IMR-90 (cell line): ENCODE measurements around the gene CDC42EP5. TPM values are rescaled to one million over a fixed set of nuclear protein-coding genes. Genes with fewer than 3 reads are reported as not detected.
A peak's percentile ranks its signal among the peaks of the same experiment; 100 is the strongest.

Source experiments
- ATAC-seq: fragments of 200-7000 bp; cut with Tn5 transposase; 2 replicates; pipeline ENCODE4 v1.9.1; 2020; ENCODE audit warnings: low read depth, mild to moderate bottlenecking, moderate library complexity
- BruUV-seq: library from RNA; stranded (reverse); fragments of 400-500 nt; replicated peaks from 2 replicates; lab custom pipeline; 2021; lab: Mats Ljungman, UMichigan
- CTCF ChIA-PET: fragments of 300-600 bp; formaldehyde crosslinking; extraction: SDS; loops from one replicate; lab custom pipeline; 2021; ENCODE audit warnings: antibody characterized with exemption; lab: Yijun Ruan, JAX
- POLR2A ChIA-PET: fragments of 300-600 bp; sonication (Branson Sonifier 250); formaldehyde crosslinking; loops from one replicate; lab custom pipeline; 2022; ENCODE audit warnings: antibody characterized with exemption; ENCODE audit not compliant: unreplicated experiment; lab: Charles Lee
- DNase-seq: peaks from one replicate; pipeline ENCODE4 v3.0.0; 2013
- H2AFZ ChIP-seq: replicated peaks from 2 replicates; pipeline ENCODE3; 2013; ENCODE audit warnings: low read length, mild to moderate bottlenecking; ENCODE audit not compliant: poor library complexity
- H2AK5ac ChIP-seq: 2 replicates; pipeline ENCODE4 v1.6.1; 2013; ENCODE audit warnings: low read depth, low read length, inconsistent platforms
- H2AK9ac ChIP-seq: replicated peaks from 2 replicates; pipeline ENCODE3; 2013; ENCODE audit warnings: mild to moderate bottlenecking, low read depth, low read length, moderate library complexity; ENCODE audit not compliant: poor library complexity
- H2BK120ac ChIP-seq: 2 replicates; pipeline ENCODE4 v1.6.1; 2013; ENCODE audit warnings: low read depth, low read length, inconsistent platforms
- H2BK15ac ChIP-seq: 3 replicates; pipeline ENCODE4 v1.6.1; 2013; ENCODE audit warnings: low read depth, low read length, inconsistent platforms
- H2BK20ac ChIP-seq: 2 replicates; pipeline ENCODE4 v1.6.1; 2013; ENCODE audit warnings: low read depth, mild to moderate bottlenecking, inconsistent platforms, low read length, moderate library complexity
- H2BK5ac ChIP-seq: 2 replicates; pipeline ENCODE4 v1.6.1; 2013; ENCODE audit warnings: mild to moderate bottlenecking, low read depth, low read length, inconsistent platforms; ENCODE audit not compliant: poor library complexity, severe bottlenecking
- H3K14ac ChIP-seq: replicated peaks from 2 replicates; pipeline ENCODE4 v1.6.1; 2013; ENCODE audit warnings: low read depth, low read length, inconsistent platforms
- H3K18ac ChIP-seq: 2 replicates; pipeline ENCODE4 v1.6.1; 2013; ENCODE audit warnings: low read depth, low read length, control low read depth
- H3K23ac ChIP-seq: 2 replicates; pipeline ENCODE4 v1.6.1; 2013; ENCODE audit warnings: low read depth, low read length, inconsistent platforms
- H3K27ac ChIP-seq: 2 replicates; pipeline ENCODE4 v1.5.1; 2013; ENCODE audit warnings: mild to moderate bottlenecking, control low read depth, low read length; ENCODE audit not compliant: insufficient read depth
- H3K27me3 ChIP-seq: 2 replicates; pipeline ENCODE4 v1.6.1; 2013; ENCODE audit warnings: low read length; ENCODE audit not compliant: control insufficient read depth, insufficient read depth
- H3K36me3 ChIP-seq: 2 replicates; pipeline ENCODE4 v1.6.1; 2013; ENCODE audit warnings: low read length, mixed read lengths; ENCODE audit not compliant: control insufficient read depth, insufficient read depth
- H3K4ac ChIP-seq: 2 replicates; pipeline ENCODE4 v1.6.1; 2013; ENCODE audit warnings: low read depth, low read length, inconsistent platforms
- H3K4me1 ChIP-seq: 2 replicates; pipeline ENCODE4 v1.6.1; 2013; ENCODE audit warnings: low read length, mixed read lengths; ENCODE audit not compliant: control insufficient read depth, insufficient read depth
- H3K4me2 ChIP-seq: 2 replicates; pipeline ENCODE4 v1.6.1; 2013; ENCODE audit warnings: low read depth, mild to moderate bottlenecking, control low read depth, low read length, moderate library complexity
- H3K4me3 ChIP-seq: 2 replicates; pipeline ENCODE4 v1.5.1; 2013; ENCODE audit warnings: low read depth, mild to moderate bottlenecking, control low read depth, low read length, moderate library complexity; ENCODE audit not compliant: insufficient read depth
- H3K56ac ChIP-seq: 2 replicates; pipeline ENCODE4 v1.6.1; 2013; ENCODE audit warnings: low read length, inconsistent platforms; ENCODE audit not compliant: insufficient read depth; ENCODE audit errors: extremely low read depth
- H3K79me1 ChIP-seq, 2 experiments: 2 replicates each; pipeline ENCODE4 v1.6.1; 2013; ENCODE audit warnings: low read length in 2 of 2, inconsistent platforms in 1 of 2, low read depth in 1 of 2
- H3K9ac ChIP-seq: 2 replicates; pipeline ENCODE4 v1.6.1; 2013; ENCODE audit warnings: low read depth, low read length, control low read depth
- H3K9me1 ChIP-seq: 2 replicates; pipeline ENCODE4 v1.6.1; 2013; ENCODE audit warnings: low read length, inconsistent platforms; ENCODE audit not compliant: insufficient read depth
- H3K9me3 ChIP-seq: 2 replicates; pipeline ENCODE4 v1.6.1; 2013; ENCODE audit warnings: low read length; ENCODE audit not compliant: control insufficient read depth, insufficient read depth
- H4K20me1 ChIP-seq: 2 replicates; pipeline ENCODE4 v1.6.1; 2013; ENCODE audit warnings: low read length, inconsistent platforms; ENCODE audit not compliant: insufficient read depth
- H4K5ac ChIP-seq: 2 replicates; pipeline ENCODE4 v1.6.1; 2013; ENCODE audit warnings: mild to moderate bottlenecking, low read depth, low read length, control low read depth
- H4K8ac ChIP-seq, 2 experiments: 2 replicates each; pipeline ENCODE4 v1.6.1; 2013; ENCODE audit warnings: low read depth in 2 of 2, low read length in 2 of 2, control low read depth in 1 of 2, inconsistent platforms in 1 of 2
- H4K91ac ChIP-seq: 2 replicates; pipeline ENCODE4 v1.6.1; 2013; ENCODE audit warnings: low read depth, low read length, inconsistent platforms; ENCODE audit not compliant: insufficient read depth
- CTCF ChIP-seq: conservative IDR thresholded peaks from 2 replicates; pipeline ENCODE4 v1.5.1; 2012; ENCODE audit warnings: mild to moderate bottlenecking, low read depth, low read length, improper control_type of control experiment
- FOS ChIP-seq: fragments of 150-350 bp; IDR thresholded peaks from 2 replicates; pipeline ENCODE4 v1.6.1; 2016; ENCODE audit warnings: low read depth, low read length
- MAZ ChIP-seq: IDR thresholded peaks from 2 replicates; pipeline ENCODE4 v1.6.1; 2012; ENCODE audit warnings: low read depth, mild to moderate bottlenecking, low read length, improper control_type of control experiment, moderate library complexity, borderline replicate concordance
- MXI1 ChIP-seq: IDR thresholded peaks from 2 replicates; pipeline ENCODE4 v1.6.1; 2012; ENCODE audit warnings: low read depth, mild to moderate bottlenecking, low read length, moderate library complexity, borderline replicate concordance
- POLR2A ChIP-seq: IDR thresholded peaks from 2 replicates; pipeline ENCODE4 v1.6.1; 2012; ENCODE audit warnings: mild to moderate bottlenecking, low read depth, low read length
- RCOR1 ChIP-seq: IDR thresholded peaks from 2 replicates; pipeline ENCODE4 v1.6.1; 2012; ENCODE audit warnings: mild to moderate bottlenecking, low read length, improper control_type of control experiment; ENCODE audit not compliant: insufficient replicate concordance
- USF2 ChIP-seq: fragments of 150-350 bp; IDR thresholded peaks from 2 replicates; pipeline ENCODE4 v1.6.1; 2017; ENCODE audit warnings: mild to moderate bottlenecking, antibody characterized with exemption, low read length, low read depth
- WGBS, 2 experiments: methylation state at CpG; one replicate each; pipeline versions ENCODE4 v1.1.5 to v1.1.7; 2013; ENCODE audit warnings: missing lambda C conversion rate in 2 of 2; ENCODE audit not compliant: insufficient read length in 1 of 2; ENCODE audit errors: extremely low coverage in 2 of 2; 5-methylcytosine and 5-hydroxymethylcytosine counted together
- dilution Hi-C: fragments of 300-500 bp; cut with HindIII; formaldehyde crosslinking; loops from one replicate; pipeline ENCODE4 v1.14.3; 2018; ENCODE audit warnings: low sequenced_read_pairs; ENCODE audit not compliant: unreplicated experiment
- in situ Hi-C: fragments of 300-500 bp; cut with MboI; formaldehyde crosslinking; loops from 3 replicates; pipeline ENCODE4 v1.14.3; 2019; ENCODE audit warnings: low sequenced_read_pairs, inconsistent platforms, mixed read lengths
- intact Hi-C: fragments of 100-400 bp; cut with micrococcal nuclease; formaldehyde crosslinking; loops from 2 replicates; pipeline ENCODE4 v1.10.0; 2022
- polyA plus RNA-seq, 3 experiments: library from polyadenylated mRNA; depleted of rRNA; stranded (reverse); fragments of >200 nt; gene quantifications; 2 replicates each; pipeline ENCODE4 v1.2.3, GENCODE V29; 2012; ENCODE audit warnings: low replicate concordance in 1 of 3
- total RNA-seq: library from RNA; depleted of rRNA; stranded (reverse); fragments of >200 nt; gene quantifications from 2 replicates; pipeline ENCODE4 v1.2.3, GENCODE V29; 2012

CDC42EP5 gene
- total and polyA plus RNA-seq, 2 of the 4 experiments (the other 2 are of a cell fraction) = 7.2 to 25.3 TPM

DNA sequence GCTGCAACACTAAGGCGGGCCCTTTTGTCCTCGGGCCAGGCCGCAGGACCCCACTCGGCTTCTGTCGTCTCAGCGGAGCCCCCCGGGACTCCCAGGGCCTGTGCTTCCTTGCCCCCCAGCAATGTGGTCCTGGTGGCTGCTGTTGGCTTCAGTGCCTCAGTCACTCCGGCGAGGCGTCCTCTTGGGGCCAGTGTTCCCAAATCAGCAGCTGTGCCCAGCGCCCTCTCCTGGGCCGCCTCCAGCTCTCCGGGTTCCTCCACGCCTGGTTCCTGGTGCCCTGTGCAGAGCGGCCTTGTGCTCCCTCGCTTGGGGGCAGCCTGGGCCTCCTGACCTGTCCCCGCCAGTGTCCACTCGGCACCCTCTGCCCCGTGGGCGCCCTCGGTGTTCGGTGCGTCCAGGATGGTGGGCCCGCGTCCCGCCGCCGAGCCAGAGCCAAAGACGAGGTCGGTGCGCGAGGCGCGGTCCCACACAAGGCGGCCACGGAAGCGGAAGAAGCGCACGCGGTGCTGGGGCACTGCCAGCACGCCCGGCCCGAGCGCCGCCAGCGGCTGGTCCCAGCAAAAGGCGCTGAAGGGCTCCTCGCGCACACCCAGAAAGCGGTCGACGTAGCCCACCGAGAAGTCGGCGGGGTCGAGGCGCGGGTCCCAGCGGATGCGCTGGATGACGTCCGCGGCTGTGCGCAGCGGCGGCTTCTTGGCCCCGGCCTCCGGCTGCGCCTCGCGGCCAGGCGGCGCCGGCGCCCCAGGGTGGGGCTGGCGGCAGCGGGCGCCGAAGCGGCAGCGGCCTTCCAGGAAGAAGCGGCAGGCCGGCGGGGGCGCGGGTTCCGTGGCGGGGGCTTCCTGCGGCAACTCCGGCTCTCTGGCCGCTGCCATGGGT is 10.2 kb downstream of the CDC42EP5 start:
- TF ChIP-seq CTCF (0 out of 2 replicates have a peak, but pooled peaks have one; percentile 0), RCOR1 (no peak), USF2 (no peak), MAZ (peak; percentile 10; the same call in 1 of the 2 replicates), FOS (no peak), MXI1 (peak; percentile 57; the same call in 1 of the 2 replicates), POLR2A (peak; percentile 61)
- CTCF ChIA-PET = interaction anchor here (0.8 kb wide), 1 partner anchor 10 kb away, joined by 3 read pairs; the partner anchor contains the start of gene CDC42EP5
- peak overlapping the region; percentile 50; the same call in 1 of the 2 replicates for H3K18ac ChIP-seq
- in situ Hi-C loops = loop anchor here (25.0 kb wide), 4 partner anchors 351 to 1674 kb away; partner anchors contain the start of genes NAT14, NDUFA3, OSCAR and PRPF31
- peaks cover 6% of the 10 kb centered on the region; the same call in 1 of the 2 replicates for H3K9me1 ChIP-seq
- dilution Hi-C loops = no loop called here
- POLR2A ChIA-PET = interaction anchor here (1.0 kb wide), 1 partner anchor 32 kb away, joined by 3 read pairs; no protein-coding TSS in a partner anchor
- H2BK15ac ChIP-seq = no peak overlapping the region
- peak overlapping the region; percentile 84 for H2AFZ ChIP-seq
- DNase-seq (peak; percentile 46), ATAC-seq (peak; percentile 21)
- H3K14ac ChIP-seq = peak overlapping the region; percentile 88
- H3K27ac ChIP-seq = peak overlapping the region; percentile 94
- H3K9me3 ChIP-seq = no peaks in the 10 kb centered on the region
- H4K91ac ChIP-seq = peak overlapping the region; percentile 77
- H3K27me3 ChIP-seq = no peaks in the 10 kb centered on the region
- H4K20me1 ChIP-seq = peaks cover 45% of the 10 kb centered on the region
- peak overlapping the region; percentile 94 for H2AK5ac ChIP-seq
- H4K5ac ChIP-seq = peak overlapping the region; percentile 86
- peak overlapping the region; percentile 82 for H2AK9ac ChIP-seq
- peak overlapping the region; percentile 71 for H3K23ac ChIP-seq
- peak overlapping the region; percentile 88 for H3K4me2 ChIP-seq
- H3K79me1 ChIP-seq = peaks cover 11 to 40% of the 10 kb centered on the region in 2 experiments; a peak in 3 of 4 replicates
- no peak overlapping the region for H2BK20ac ChIP-seq
- peak overlapping the region; percentile 52 for H3K4me3 ChIP-seq
- peak overlapping the region; percentile 83 for H2BK5ac ChIP-seq
- intact Hi-C loops = loop anchor here (10.0 kb wide), 1 partner anchor 622 kb away; no protein-coding TSS in a partner anchor
- peaks cover 18% of the 10 kb centered on the region for H3K4me1 ChIP-seq
- peaks cover 44% of the 10 kb centered on the region for H3K36me3 ChIP-seq
- WGBS, 2 experiments = 9% methylated on average over 71 of the region's 91 CpGs; no CpG with 5 or more reads in 1 of the 2 experiments
- H3K9ac ChIP-seq = peak overlapping the region; percentile 77
- 0 out of 2 replicates have a peak overlapping the region, but pooled peaks have one; percentile 39 for H2BK120ac ChIP-seq
- H4K8ac ChIP-seq = peak overlapping the region; percentile 30 to 95; a peak in 3 of 4 replicates
- peak overlapping the region; percentile 57; the same call in 1 of the 2 replicates for H3K56ac ChIP-seq
- no TSS peak for BruUV-seq
- H3K4ac ChIP-seq = peak overlapping the region; percentile 93
